Hematopoietic multipotent progenitor cell treated with erythropoietin and hydrocortisone succinate and interleukin-3 and kit ligand, for 15 days (in vitro differentiated cells): ENCODE measurements around the gene C7orf57.
A peak's percentile ranks its signal among the peaks of the same experiment; 100 is the strongest.

ENCODE experiments used
- DNase-seq: peaks from one replicate; pipeline ENCODE4 v3.0.0-alpha.2; 2015; ENCODE audit warnings: low spot score

C7orf57 gene

GRCh38 chr7:48109848-48110663, 74.7 kb downstream of the C7orf57 start:
- peak; percentile 66 for DNase-seq

- no peak for DNase-seq
Measured at GRCh38 chr7:48110868-48111267, 75.5 kb downstream of the C7orf57 start.
